HG02973 (cell line): Measurements from ENCODE around the gene HCN4.

ENCODE experiments used
- ATAC-seq: cut with Tn5 transposase; IDR thresholded peaks from one replicate; pipeline ENCODE4 v1.9.1; 2021; ENCODE audit warnings: moderate library complexity; ENCODE audit not compliant: unreplicated experiment

The HCN4 gene

GRCh38 chr15:73346735-73347312 is 21.9 kb downstream of the HCN4 start:
- no peak for ATAC-seq

- ATAC-seq = no peak
Observed at GRCh38 chr15:73345658-73346057, 23.1 kb downstream of the HCN4 start.

- ATAC-seq = no peak
Observed at GRCh38 chr15:73344056-73344455, 24.7 kb downstream of the HCN4 start.

- no peak for ATAC-seq
Observed at GRCh38 chr15:73341886-73342600, 26.7 kb downstream of the HCN4 start.

GRCh38 chr15:73340502-73341192 is 28.1 kb downstream of the HCN4 start:
- ATAC-seq = no peak

GRCh38 chr15:73338606-73339374 is 30.0 kb downstream of the HCN4 start:
- no peak for ATAC-seq

GRCh38 chr15:73338058-73338457 is 30.7 kb downstream of the HCN4 start:
- no peak for ATAC-seq

GRCh38 chr15:73337187-73337586 is 31.6 kb downstream of the HCN4 start:
- no peak for ATAC-seq

GRCh38 chr15:73336756-73337155 is 32.0 kb downstream of the HCN4 start:
- no peak for ATAC-seq

GRCh38 chr15:73335471-73335870 is 33.3 kb downstream of the HCN4 start:
- ATAC-seq = no peak

GRCh38 chr15:73335026-73335425 is 33.7 kb downstream of the HCN4 start:
- ATAC-seq = no peak

- no peak for ATAC-seq
Observed at GRCh38 chr15:73334086-73334485, 34.7 kb downstream of the HCN4 start.

- no peak for ATAC-seq
Observed at GRCh38 chr15:73333001-73333400, 35.8 kb downstream of the HCN4 start.

- ATAC-seq = no peak
Observed at GRCh38 chr15:73331991-73332925, 36.5 kb downstream of the HCN4 start.

GRCh38 chr15:73331501-73331900 is 37.3 kb downstream of the HCN4 start:
- no peak for ATAC-seq

GRCh38 chr15:73330206-73331051 is 38.3 kb downstream of the HCN4 start:
- no peak for ATAC-seq

- no peak for ATAC-seq
Observed at GRCh38 chr15:73329501-73330200, 39.1 kb downstream of the HCN4 start.

- ATAC-seq = no peak
Observed at GRCh38 chr15:73328981-73329380, 39.8 kb downstream of the HCN4 start.
